Mesothelial cell of epicardium (in vitro differentiated cells): Measurements from ENCODE around the gene FOXP1. TPM values are rescaled to one million over a fixed set of nuclear protein-coding genes. Genes with fewer than 3 reads are reported as not detected.

ENCODE experiments used
- DNase-seq, 2 experiments: peaks; one replicate each; pipeline ENCODE4 v3.0.0; 2021; ENCODE audit warnings: low spot score in 2 of 2; ENCODE audit not compliant: unreplicated experiment in 2 of 2
- H3K27ac Mint-ChIP-seq: 2 replicates; pipeline ENCODE4 v1.8.0; 2021; ENCODE audit warnings: mixed read lengths
- H3K27me3 Mint-ChIP-seq: 2 replicates; pipeline ENCODE4 v1.8.0; 2021; ENCODE audit warnings: low read depth, mixed read lengths
- H3K36me3 Mint-ChIP-seq: 2 replicates; pipeline ENCODE4 v1.8.0; 2021; ENCODE audit warnings: mixed read lengths
- H3K4me1 Mint-ChIP-seq: 2 replicates; pipeline ENCODE4 v1.8.0; 2021; ENCODE audit warnings: mixed read lengths
- H3K4me3 Mint-ChIP-seq: 2 replicates; pipeline ENCODE4 v1.8.0; 2021; ENCODE audit warnings: mild to moderate bottlenecking, moderate library complexity, mixed read lengths
- H3K9me3 Mint-ChIP-seq: 2 replicates; pipeline ENCODE4 v1.8.0; 2021; ENCODE audit warnings: mixed read lengths
- total RNA-seq: library from RNA; stranded (reverse); gene quantifications from 3 replicates; pipeline ENCODE4 v1.2.1, GENCODE V29; 2021
- TF ChIP-seq, protein P1 (sequence below): fragments of 200-600 bp; sonication (generic); IDR thresholded peaks from one replicate; pipeline ENCODE4 v1.5.0; 2021; ENCODE audit warnings: antibody characterized with exemption; ENCODE audit not compliant: unreplicated experiment

Gene FOXP1
- total RNA-seq, 1 donor from 2014 or later, result 187 TPM

DNA sequence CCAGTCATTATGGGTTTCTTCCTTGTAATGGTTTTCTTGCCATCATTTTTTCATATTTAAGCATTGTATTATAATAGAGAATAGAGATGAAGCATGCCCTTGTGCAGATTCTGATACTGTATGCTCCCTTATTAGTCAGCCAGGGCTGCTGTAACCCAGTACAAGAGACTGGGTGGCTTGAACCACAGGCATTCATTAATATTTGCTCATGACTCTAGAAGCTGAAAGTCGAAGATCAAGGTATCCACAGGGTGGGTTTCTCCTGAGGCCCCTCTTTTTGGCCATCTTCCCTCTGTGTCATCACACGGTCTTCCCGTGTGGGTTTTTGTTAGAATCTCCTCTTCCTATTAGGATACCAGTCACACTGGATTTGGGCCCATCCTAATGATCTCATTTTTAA, 74.5 kb downstream of the FOXP1 start:
- H3K27me3 Mint-ChIP-seq, result no peaks in the 10 kb centered on the region
- H3K4me1 Mint-ChIP-seq, result peaks cover 38% of the 10 kb centered on the region
- H3K27ac Mint-ChIP-seq, result peak overlapping the region; percentile 82
- H3K9me3 Mint-ChIP-seq, result no peaks in the 10 kb centered on the region
- TF ChIP-seq, protein P1, sequence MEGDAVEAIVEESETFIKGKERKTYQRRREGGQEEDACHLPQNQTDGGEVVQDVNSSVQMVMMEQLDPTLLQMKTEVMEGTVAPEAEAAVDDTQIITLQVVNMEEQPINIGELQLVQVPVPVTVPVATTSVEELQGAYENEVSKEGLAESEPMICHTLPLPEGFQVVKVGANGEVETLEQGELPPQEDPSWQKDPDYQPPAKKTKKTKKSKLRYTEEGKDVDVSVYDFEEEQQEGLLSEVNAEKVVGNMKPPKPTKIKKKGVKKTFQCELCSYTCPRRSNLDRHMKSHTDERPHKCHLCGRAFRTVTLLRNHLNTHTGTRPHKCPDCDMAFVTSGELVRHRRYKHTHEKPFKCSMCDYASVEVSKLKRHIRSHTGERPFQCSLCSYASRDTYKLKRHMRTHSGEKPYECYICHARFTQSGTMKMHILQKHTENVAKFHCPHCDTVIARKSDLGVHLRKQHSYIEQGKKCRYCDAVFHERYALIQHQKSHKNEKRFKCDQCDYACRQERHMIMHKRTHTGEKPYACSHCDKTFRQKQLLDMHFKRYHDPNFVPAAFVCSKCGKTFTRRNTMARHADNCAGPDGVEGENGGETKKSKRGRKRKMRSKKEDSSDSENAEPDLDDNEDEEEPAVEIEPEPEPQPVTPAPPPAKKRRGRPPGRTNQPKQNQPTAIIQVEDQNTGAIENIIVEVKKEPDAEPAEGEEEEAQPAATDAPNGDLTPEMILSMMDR, result no peak
- H3K4me3 Mint-ChIP-seq, result no peak overlapping the region
- no peak for DNase-seq
- peaks cover 7% of the 10 kb centered on the region for H3K36me3 Mint-ChIP-seq

GRCh38 chr3:71505767-71506350, 77.7 kb downstream of the FOXP1 start:
- no peak overlapping the region for H3K27ac Mint-ChIP-seq
- H3K9me3 Mint-ChIP-seq, result no peaks in the 10 kb centered on the region
- H3K4me1 Mint-ChIP-seq, result peaks cover 23% of the 10 kb centered on the region
- DNase-seq, result no peak
- H3K36me3 Mint-ChIP-seq, result peaks cover 12% of the 10 kb centered on the region
- no peak overlapping the region for H3K4me3 Mint-ChIP-seq
- H3K27me3 Mint-ChIP-seq, result no peaks in the 10 kb centered on the region
- TF ChIP-seq, protein P1, result no peak

- DNase-seq, result no peak
- Mint-ChIP-seq H3K27me3 (no peaks in the 10 kb centered on the region), H3K4me1 (peaks cover 18% of the 10 kb centered on the region), H3K27ac (peak overlapping the region; percentile 64), H3K9me3 (no peaks in the 10 kb centered on the region), H3K4me3 (no peak overlapping the region), H3K36me3 (peaks cover 12% of the 10 kb centered on the region)
- TF ChIP-seq, protein P1, result no peak
Measured at GRCh38 chr3:71504250-71505036, 79.1 kb downstream of the FOXP1 start.

DNA sequence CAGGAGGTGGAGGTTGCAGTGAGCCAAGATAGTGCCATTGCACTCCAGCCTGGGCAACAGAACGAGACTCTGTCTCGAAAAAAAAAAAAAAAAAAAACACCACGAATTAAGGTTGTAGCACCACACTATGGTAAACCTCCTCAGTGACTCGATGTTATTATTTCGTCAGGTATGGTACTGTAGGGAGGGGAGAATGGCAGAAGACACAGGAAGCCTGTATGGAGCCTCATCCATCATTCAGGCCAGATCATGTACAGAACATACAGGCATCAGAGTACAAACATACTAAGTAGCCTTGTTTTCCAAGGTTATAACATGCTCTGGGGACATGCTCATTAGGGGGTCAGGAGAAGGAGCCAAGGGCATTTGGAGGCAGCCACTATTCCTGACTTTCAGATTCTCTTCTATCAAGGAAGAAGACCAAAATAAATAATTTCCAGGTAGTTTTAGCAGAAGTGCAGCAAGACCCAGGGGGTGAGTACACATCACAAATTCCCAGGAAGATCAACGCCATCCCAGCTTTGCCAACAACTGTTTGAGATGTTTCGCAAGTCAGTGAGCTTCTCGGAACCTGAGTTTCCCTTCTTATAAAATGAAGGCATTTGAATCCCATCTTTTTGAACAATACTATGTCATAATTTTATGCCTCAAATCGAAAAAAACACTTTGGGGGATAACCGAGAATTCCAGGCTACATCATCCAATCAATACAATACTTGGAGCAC, 79.8 kb downstream of the FOXP1 start:
- Mint-ChIP-seq H3K4me3 (no peak overlapping the region), H3K36me3 (peaks cover 12% of the 10 kb centered on the region), H3K4me1 (peaks cover 11% of the 10 kb centered on the region), H3K9me3 (no peaks in the 10 kb centered on the region), H3K27ac (no peak overlapping the region), H3K27me3 (no peaks in the 10 kb centered on the region)
- TF ChIP-seq, protein P1, result no peak
- no peak for DNase-seq

DNA sequence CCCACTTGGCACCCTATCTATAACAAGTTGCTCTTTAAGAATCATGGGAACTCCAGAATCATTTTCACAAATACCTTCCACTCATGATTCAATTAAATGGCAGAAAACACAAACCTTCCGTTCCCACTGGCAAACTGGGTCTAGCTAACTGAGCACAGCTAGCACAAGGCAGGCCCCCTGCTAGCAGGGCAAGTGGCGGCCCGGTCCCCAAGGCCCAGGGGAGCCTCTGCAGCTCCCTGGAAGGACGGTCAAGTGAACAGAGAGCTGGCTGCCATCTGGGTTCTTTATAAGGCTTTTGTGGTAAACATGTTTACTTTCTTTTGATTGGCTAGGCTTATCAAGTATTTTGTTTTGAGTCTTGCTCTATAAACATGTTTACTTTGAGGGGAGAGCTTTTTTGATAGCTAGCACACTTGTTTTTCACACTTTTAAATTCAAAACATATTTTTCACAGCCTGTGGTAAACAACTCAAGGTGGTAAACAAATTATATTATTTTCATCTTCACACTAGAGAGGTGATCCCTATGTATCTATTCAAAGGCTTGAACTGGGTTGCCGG, 81.4 kb downstream of the FOXP1 start:
- H3K4me3 Mint-ChIP-seq, result no peak overlapping the region
- TF ChIP-seq, protein P1, result no peak
- no peak overlapping the region for H3K27ac Mint-ChIP-seq
- no peak for DNase-seq
- H3K4me1 Mint-ChIP-seq, result peaks cover 22% of the 10 kb centered on the region
- H3K9me3 Mint-ChIP-seq, result no peaks in the 10 kb centered on the region
- H3K27me3 Mint-ChIP-seq, result no peaks in the 10 kb centered on the region
- peaks cover 11% of the 10 kb centered on the region for H3K36me3 Mint-ChIP-seq
